Measurements from ENCODE around the gene DPF1. TPM values are rescaled to one million over a fixed set of nuclear protein-coding genes. Genes with fewer than 3 reads are reported as not detected.
"Not testable (repeated sequence)": the region's sequence is repeated elsewhere in the genome, so short reads cannot be mapped to it uniquely, and the experiment has no call there.

Gene DPF1
- total and polyA plus RNA-seq, 8 donors, result 0.19 to 0.37 (median 0.26) TPM; not detected in 5

GRCh38 chr19:38264486-38265212 lies 40.6 kb upstream of the DPF1 start, which contains the start of gene SPINT2:
TSS of gene SPINT2 (plus strand) at chr19:38264573. CDS start at chr19:38264893, 320 bp downstream.
- no peak for FAIRE-seq
- H3K9me3 ChIP-seq, result no peaks in the 10 kb centered on the region
- intact Hi-C loops (cut with DNase I), result no loop called here

DNA sequence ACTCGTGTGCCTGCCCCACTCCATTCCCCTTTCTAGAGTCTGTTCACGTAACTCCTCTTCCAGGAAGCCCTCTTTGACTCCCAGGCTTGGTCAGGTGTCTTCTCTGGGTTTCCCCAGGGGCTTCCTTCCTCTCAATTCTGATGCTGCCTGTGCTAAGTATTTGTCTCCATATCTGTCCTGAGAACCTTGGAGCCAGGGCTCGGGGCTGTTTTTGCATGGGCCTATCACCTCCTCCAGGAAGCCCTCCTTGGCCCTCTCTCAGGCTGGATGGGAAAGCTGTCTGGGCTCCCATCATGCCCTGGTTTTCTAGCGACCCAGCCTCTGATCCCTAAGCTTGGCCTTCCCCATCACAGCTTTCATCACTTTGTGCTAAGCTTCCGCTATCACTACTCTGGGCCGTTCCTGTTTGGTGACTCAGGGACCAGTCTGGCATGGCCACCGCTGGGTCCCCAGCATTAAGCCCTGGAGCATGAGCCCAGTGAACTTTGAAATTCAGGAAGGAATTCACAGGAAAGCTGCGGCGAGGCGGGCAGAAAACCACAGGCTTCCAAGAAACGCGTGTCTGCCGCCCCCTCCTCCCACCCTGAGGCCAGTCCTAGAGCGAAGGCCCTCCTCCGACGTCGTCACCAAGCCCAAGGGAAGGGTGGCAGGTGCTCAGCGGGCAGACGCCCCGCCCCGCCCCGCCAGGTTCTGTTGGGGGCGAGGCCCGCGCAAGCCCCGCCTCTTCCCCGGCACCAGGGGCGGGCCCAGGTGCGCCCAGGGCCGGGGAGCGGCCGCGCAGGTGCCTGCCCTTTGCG lies 39.9 kb upstream of the DPF1 start:
- no peaks in the 10 kb centered on the region for H3K27me3 ChIP-seq
- WGBS, 2 donors, result 7 to 12% methylated on average over 23 to 34 of the region's 34 CpGs
- H3K4me3 ChIP-seq, result peak overlapping the region in 3 of 4 donors; percentile 65 to 89 (median 79)
- H3K27ac ChIP-seq, result peak overlapping the region; percentile 90 to 99 (median 95)
- H3K9me3 ChIP-seq, result no peaks in the 10 kb centered on the region
- intact Hi-C loops (cut with DNase I), result no loop called here
- H3K4me1 ChIP-seq, result peaks cover 2 to 17% (median 3%) of the 10 kb centered on the region in 3 donors
- H3K36me3 ChIP-seq, result no peaks in the 10 kb centered on the region
- ATAC-seq, result peak; percentile 77 to 91 (median 88)
- FAIRE-seq, result no peak
- TF ChIP-seq, protein P1, sequence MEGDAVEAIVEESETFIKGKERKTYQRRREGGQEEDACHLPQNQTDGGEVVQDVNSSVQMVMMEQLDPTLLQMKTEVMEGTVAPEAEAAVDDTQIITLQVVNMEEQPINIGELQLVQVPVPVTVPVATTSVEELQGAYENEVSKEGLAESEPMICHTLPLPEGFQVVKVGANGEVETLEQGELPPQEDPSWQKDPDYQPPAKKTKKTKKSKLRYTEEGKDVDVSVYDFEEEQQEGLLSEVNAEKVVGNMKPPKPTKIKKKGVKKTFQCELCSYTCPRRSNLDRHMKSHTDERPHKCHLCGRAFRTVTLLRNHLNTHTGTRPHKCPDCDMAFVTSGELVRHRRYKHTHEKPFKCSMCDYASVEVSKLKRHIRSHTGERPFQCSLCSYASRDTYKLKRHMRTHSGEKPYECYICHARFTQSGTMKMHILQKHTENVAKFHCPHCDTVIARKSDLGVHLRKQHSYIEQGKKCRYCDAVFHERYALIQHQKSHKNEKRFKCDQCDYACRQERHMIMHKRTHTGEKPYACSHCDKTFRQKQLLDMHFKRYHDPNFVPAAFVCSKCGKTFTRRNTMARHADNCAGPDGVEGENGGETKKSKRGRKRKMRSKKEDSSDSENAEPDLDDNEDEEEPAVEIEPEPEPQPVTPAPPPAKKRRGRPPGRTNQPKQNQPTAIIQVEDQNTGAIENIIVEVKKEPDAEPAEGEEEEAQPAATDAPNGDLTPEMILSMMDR (IDR thresholded peaks at IDR 0.05), result no peak
- DNase-seq, result peak; percentile 95 to 99 (median 98)

More at GRCh38 chr19:38264486-38265212, 40.6 kb upstream of the DPF1 start, which contains the start of gene SPINT2:
- peaks cover 8 to 20% (median 9%) of the 10 kb centered on the region in 3 donors for H3K4me1 ChIP-seq
- WGBS, 2 donors, result 1 to 2% methylated on average over 72 to 78 of the region's 78 CpGs
- H3K27me3 ChIP-seq, result no peaks in the 10 kb centered on the region
- H3K27ac ChIP-seq, result peak within 1 kb of the TSS; percentile 90 to 99 (median 95)
- ATAC-seq (peak in 3 of 4 donors; percentile 2 to 23 (median 8)), DNase-seq (no peak)
- H3K4me3 ChIP-seq, result peak within 1 kb of the TSS; percentile 65 to 89 (median 76)
- TF ChIP-seq, protein P1 (IDR thresholded peaks at IDR 0.05), result no peak
- H3K36me3 ChIP-seq, result no peaks in the 10 kb centered on the region

DNA sequence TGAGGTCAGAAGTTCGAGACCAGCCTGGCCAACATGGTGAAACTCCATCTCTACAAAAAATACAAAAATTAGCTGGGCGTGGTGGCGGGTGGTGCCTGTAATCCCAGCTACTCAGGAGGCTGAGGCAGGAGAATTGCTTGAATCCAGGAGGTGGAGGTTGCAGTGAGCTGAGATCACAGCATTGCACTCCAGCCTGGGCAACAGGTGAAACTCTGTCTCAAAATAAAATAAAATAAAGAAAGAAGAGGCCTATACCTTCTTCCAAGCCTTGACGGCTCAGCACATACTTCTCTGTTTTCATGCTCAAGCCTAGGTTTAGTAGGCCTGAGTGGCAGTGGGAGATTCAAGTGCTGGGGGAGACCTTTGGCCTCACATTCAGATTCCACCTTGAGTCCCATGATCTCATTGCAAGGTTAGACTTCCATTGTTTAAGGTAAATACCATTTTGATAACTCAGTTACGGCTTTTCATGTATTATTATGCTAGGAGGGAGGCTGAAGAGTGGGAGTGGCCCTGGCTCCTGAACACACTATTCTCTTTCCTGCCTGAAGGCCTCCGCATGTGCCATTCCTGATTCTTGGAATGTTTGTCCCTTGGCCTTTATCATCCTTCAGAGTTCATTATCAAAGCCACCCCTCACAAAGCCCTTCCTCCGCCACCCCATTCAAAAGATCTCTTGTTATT lies 38.7 kb upstream of the DPF1 start:
- H3K27ac ChIP-seq, result peak overlapping the region in 2 of 4 donors; percentile 97 to 99
- ATAC-seq, result no peak
- H3K36me3 ChIP-seq, result no peaks in the 10 kb centered on the region
- H3K9me3 ChIP-seq, result no peaks in the 10 kb centered on the region
- peaks cover 0 to 8% (median 3%) of the 10 kb centered on the region in 3 donors for H3K4me1 ChIP-seq
- DNase-seq, result no peak
- 79 to 89% methylated on average over 7 of the region's 7 CpGs for WGBS, 2 donors
- FAIRE-seq, result no peak
- H3K27me3 ChIP-seq, result no peaks in the 10 kb centered on the region
- no peak overlapping the region for H3K4me3 ChIP-seq
- TF ChIP-seq, protein P1 (IDR thresholded peaks at IDR 0.05), result no peak
- intact Hi-C loops (cut with DNase I), result no loop called here

DNA sequence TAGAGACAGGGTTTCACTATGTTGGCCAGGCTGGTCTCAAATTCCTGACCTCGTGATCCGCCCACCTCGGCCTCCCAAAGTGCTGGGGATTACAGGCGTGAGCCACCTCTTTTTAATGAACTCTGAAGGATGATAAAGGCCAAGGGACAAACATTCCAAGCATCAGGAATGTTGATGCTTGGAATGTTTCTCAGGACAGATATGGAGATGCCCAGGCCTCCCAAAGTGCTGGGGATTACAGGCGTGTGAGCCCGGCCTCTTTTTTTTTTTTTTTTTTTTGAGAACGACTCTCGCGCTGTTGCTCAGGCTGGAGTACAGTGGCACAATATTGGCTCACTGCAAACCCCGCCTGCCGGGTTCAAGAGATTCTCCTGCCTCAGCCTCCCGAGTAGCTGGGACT lies 37.9 kb upstream of the DPF1 start:
- 93 to 94% methylated on average over 12 of the region's 12 CpGs for WGBS, 2 donors
- intact Hi-C loops (cut with DNase I); H3K27me3 ChIP-seq; DNase-seq; H3K4me1 ChIP-seq; ATAC-seq; H3K4me3 ChIP-seq; FAIRE-seq; H3K36me3 ChIP-seq; H3K9me3 ChIP-seq; H3K27ac ChIP-seq: not testable (repeated sequence)

All from pancreas (tissue), 10 donors.